ENCODE data around the gene OR7C1.
"Not testable (repeated sequence)": the region's sequence is repeated elsewhere in the genome, so short reads cannot be mapped to it uniquely, and the experiment has no call there.

GRCh38 chr19:14773722-14774121, 61.3 kb downstream of the OR7C1 start:
- TF ChIP-seq SP2 (IDR thresholded peaks at IDR 0.05; ENCODE audit: low read length); BCL11A (IDR thresholded peaks at IDR 0.05; ENCODE audit: low read depth in 2 of 2, low read length in 2 of 2); POLR2AphosphoS5 (IDR thresholded peaks at IDR 0.05; ENCODE audit: low read depth, low read length); NRF1 (IDR thresholded peaks at IDR 0.05; ENCODE audit: low read depth, low read length); KDM5A (IDR thresholded peaks at IDR 0.05; ENCODE audit: low read length); POLR2A (IDR thresholded peaks at IDR 0.05; ENCODE audit: control extremely low read depth in 1 of 2, low read depth in 2 of 2, low read length in 2 of 2); FOSL1 (IDR thresholded peaks at IDR 0.05; ENCODE audit: insufficient read depth, low read depth, low read length): not testable (repeated sequence)
- TF ChIP-seq, protein P1, sequence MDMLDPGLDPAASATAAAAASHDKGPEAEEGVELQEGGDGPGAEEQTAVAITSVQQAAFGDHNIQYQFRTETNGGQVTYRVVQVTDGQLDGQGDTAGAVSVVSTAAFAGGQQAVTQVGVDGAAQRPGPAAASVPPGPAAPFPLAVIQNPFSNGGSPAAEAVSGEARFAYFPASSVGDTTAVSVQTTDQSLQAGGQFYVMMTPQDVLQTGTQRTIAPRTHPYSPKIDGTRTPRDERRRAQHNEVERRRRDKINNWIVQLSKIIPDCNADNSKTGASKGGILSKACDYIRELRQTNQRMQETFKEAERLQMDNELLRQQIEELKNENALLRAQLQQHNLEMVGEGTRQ (IDR thresholded peaks at IDR 0.05; ENCODE audit: low read length), result not testable (repeated sequence)
- TF ChIP-seq, protein P2, sequence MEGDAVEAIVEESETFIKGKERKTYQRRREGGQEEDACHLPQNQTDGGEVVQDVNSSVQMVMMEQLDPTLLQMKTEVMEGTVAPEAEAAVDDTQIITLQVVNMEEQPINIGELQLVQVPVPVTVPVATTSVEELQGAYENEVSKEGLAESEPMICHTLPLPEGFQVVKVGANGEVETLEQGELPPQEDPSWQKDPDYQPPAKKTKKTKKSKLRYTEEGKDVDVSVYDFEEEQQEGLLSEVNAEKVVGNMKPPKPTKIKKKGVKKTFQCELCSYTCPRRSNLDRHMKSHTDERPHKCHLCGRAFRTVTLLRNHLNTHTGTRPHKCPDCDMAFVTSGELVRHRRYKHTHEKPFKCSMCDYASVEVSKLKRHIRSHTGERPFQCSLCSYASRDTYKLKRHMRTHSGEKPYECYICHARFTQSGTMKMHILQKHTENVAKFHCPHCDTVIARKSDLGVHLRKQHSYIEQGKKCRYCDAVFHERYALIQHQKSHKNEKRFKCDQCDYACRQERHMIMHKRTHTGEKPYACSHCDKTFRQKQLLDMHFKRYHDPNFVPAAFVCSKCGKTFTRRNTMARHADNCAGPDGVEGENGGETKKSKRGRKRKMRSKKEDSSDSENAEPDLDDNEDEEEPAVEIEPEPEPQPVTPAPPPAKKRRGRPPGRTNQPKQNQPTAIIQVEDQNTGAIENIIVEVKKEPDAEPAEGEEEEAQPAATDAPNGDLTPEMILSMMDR (IDR thresholded peaks at IDR 0.05; ENCODE audit: control extremely low read depth in 1 of 3, insufficient read depth in 1 of 3, low read depth in 1 of 3, low read length in 3 of 3), result not testable (repeated sequence)

All from H1 (cell line).